ENCODE results near the gene C19orf12. TPM values are rescaled to one million over a fixed set of nuclear protein-coding genes. Genes with fewer than 3 reads are reported as not detected.

Gene C19orf12
- total and polyA plus RNA-seq, 2 donors (not counting 1 experiment from before 2014, with no cell fraction given): 25.4 to 26.8 TPM

GRCh38 chr19:29678484-29679106 is 36.5 kb downstream of the C19orf12 start:
- Histone ChIP-seq H3K79me2 (ENCODE audit: control insufficient read depth, insufficient read depth, low read length) (peaks cover 2% of the 10 kb centered on the region), H3K4me2 (ENCODE audit: extremely low read depth, insufficient read depth, low read length) (no peak overlapping the region), H3K9me3 (ENCODE audit: control insufficient read depth, insufficient read depth, low read depth, low read length) (no peaks in the 10 kb centered on the region), H3K9ac (ENCODE audit: insufficient read depth, low read length) (no peak overlapping the region), H3K4me3 (replicated peaks in 1 of 4; ENCODE audit: control extremely low read depth in 1 of 4, insufficient read depth in 1 of 4, low read depth in 3 of 4, low read length in 4 of 4) (no peak overlapping the region), H4K20me1 (ENCODE audit: control insufficient read depth, extremely low read depth, insufficient read depth, low read length) (no peaks in the 10 kb centered on the region), H2AFZ (ENCODE audit: low read length) (no peak overlapping the region), H3K27me3 (ENCODE audit: control insufficient read depth, insufficient read depth, low read length) (no peaks in the 10 kb centered on the region), H3K4me1 (ENCODE audit: control insufficient read depth, extremely low read depth, insufficient read depth, low read length) (peaks cover 7% of the 10 kb centered on the region), H3K27ac (ENCODE audit: insufficient read depth, low read length) (no peak overlapping the region), H3K36me3 (ENCODE audit: control insufficient read depth, insufficient read depth, low read length) (peaks cover 12% of the 10 kb centered on the region)
- DNase-seq (ENCODE audit: low read depth in 2 of 2): peak in 1 of 2 donors; percentile 27
- TF ChIP-seq CTCF (conservative IDR thresholded peaks at IDR 0.05 in 1 of 2, IDR thresholded peaks at IDR 0.05 in 1 of 2; ENCODE audit: low read depth in 1 of 2, low read length in 2 of 2) (no peak), EZH2 (IDR thresholded peaks at IDR 0.05; ENCODE audit: low read length, missing control alignments) (no peak)

GRCh38 chr19:29677001-29677817 is 37.9 kb downstream of the C19orf12 start:
- Histone ChIP-seq H3K27me3 (ENCODE audit: control insufficient read depth, insufficient read depth, low read length) (no peaks in the 10 kb centered on the region), H4K20me1 (ENCODE audit: control insufficient read depth, extremely low read depth, insufficient read depth, low read length) (no peaks in the 10 kb centered on the region), H3K4me2 (ENCODE audit: extremely low read depth, insufficient read depth, low read length) (no peak overlapping the region), H3K9ac (ENCODE audit: insufficient read depth, low read length) (no peak overlapping the region), H3K4me1 (ENCODE audit: control insufficient read depth, extremely low read depth, insufficient read depth, low read length) (peaks cover 7% of the 10 kb centered on the region), H3K9me3 (ENCODE audit: control insufficient read depth, insufficient read depth, low read depth, low read length) (no peaks in the 10 kb centered on the region), H3K27ac (ENCODE audit: insufficient read depth, low read length) (no peak overlapping the region), H2AFZ (ENCODE audit: low read length) (no peak overlapping the region), H3K36me3 (ENCODE audit: control insufficient read depth, insufficient read depth, low read length) (peaks cover 13% of the 10 kb centered on the region), H3K79me2 (ENCODE audit: control insufficient read depth, insufficient read depth, low read length) (peaks cover 15% of the 10 kb centered on the region), H3K4me3 (replicated peaks in 1 of 4; ENCODE audit: control extremely low read depth in 1 of 4, insufficient read depth in 1 of 4, low read depth in 3 of 4, low read length in 4 of 4) (no peak overlapping the region)
- DNase-seq (ENCODE audit: low read depth in 2 of 2): no peak
- TF ChIP-seq EZH2 (IDR thresholded peaks at IDR 0.05; ENCODE audit: low read length, missing control alignments) (no peak), CTCF (conservative IDR thresholded peaks at IDR 0.05 in 1 of 2, IDR thresholded peaks at IDR 0.05 in 1 of 2; ENCODE audit: low read depth in 1 of 2, low read length in 2 of 2) (no peak)

- TF ChIP-seq EZH2 (IDR thresholded peaks at IDR 0.05; ENCODE audit: low read length, missing control alignments) (no peak), CTCF (conservative IDR thresholded peaks at IDR 0.05 in 1 of 2, IDR thresholded peaks at IDR 0.05 in 1 of 2; ENCODE audit: low read depth in 1 of 2, low read length in 2 of 2) (no peak)
- H3K4me3 ChIP-seq (replicated peaks in 1 of 4; ENCODE audit: control extremely low read depth in 1 of 4, insufficient read depth in 1 of 4, low read depth in 3 of 4, low read length in 4 of 4): no peak overlapping the region
These were observed 38.5 kb downstream of the C19orf12 start for GRCh38 chr19:29676586-29676985.

More at GRCh38 chr19:29676586-29676985, 38.5 kb downstream of the C19orf12 start:
- H3K27me3 ChIP-seq (ENCODE audit: control insufficient read depth, insufficient read depth, low read length): no peaks in the 10 kb centered on the region
- no peak overlapping the region for H3K27ac ChIP-seq (ENCODE audit: insufficient read depth, low read length)
- peaks cover 7% of the 10 kb centered on the region for H3K4me1 ChIP-seq (ENCODE audit: control insufficient read depth, extremely low read depth, insufficient read depth, low read length)
- no peaks in the 10 kb centered on the region for H3K9me3 ChIP-seq (ENCODE audit: control insufficient read depth, insufficient read depth, low read depth, low read length)
- peaks cover 13% of the 10 kb centered on the region for H3K36me3 ChIP-seq (ENCODE audit: control insufficient read depth, insufficient read depth, low read length)
- H3K4me2 ChIP-seq (ENCODE audit: extremely low read depth, insufficient read depth, low read length): no peak overlapping the region
- H3K79me2 ChIP-seq (ENCODE audit: control insufficient read depth, insufficient read depth, low read length): peaks cover 21% of the 10 kb centered on the region
- no peak overlapping the region for H3K9ac ChIP-seq (ENCODE audit: insufficient read depth, low read length)
- H2AFZ ChIP-seq (ENCODE audit: low read length): no peak overlapping the region
- no peak for DNase-seq (ENCODE audit: low read depth in 2 of 2)
- H4K20me1 ChIP-seq (ENCODE audit: control insufficient read depth, extremely low read depth, insufficient read depth, low read length): peaks cover 2% of the 10 kb centered on the region
